Measurements from ENCODE around the gene THSD4.

GRCh38 chr15:71279757-71280141, 164.5 kb downstream of the THSD4 start:
- TF ChIP-seq CTCF (IDR thresholded peaks at IDR 0.05), result no peak
- TF ChIP-seq POLR2A (IDR thresholded peaks at IDR 0.05), result no peak
- no peak for TF ChIP-seq POLR2AphosphoS5 (IDR thresholded peaks at IDR 0.05; ENCODE audit: insufficient read depth in 1 of 2, low read depth in 1 of 2)
